Heart left ventricle (tissue), 16 donors: ENCODE measurements around the gene CFI. TPM values are rescaled to one million over a fixed set of nuclear protein-coding genes. Genes with fewer than 3 reads are reported as not detected.

ENCODE experiments used
- ATAC-seq, 4 donors: fragments of 200-7000 bp; cut with Tn5 transposase; one replicate each; pipeline ENCODE4 v1.9.1; 2020 to 2022; ENCODE audit warnings: moderate library complexity in 4 of 4, mild to moderate bottlenecking in 3 of 4, moderate number of reproducible peaks in 1 of 4
- DNase-seq, 5 donors: peaks; one replicate each; pipeline ENCODE4 v3.0.0-alpha.2; 2020
- H3K27ac ChIP-seq, 12 donors: fragments of 200-600 bp; sonication (generic) in 4 of 12; one replicate each; pipeline versions ENCODE4 v1.5.0 to v1.8.0; 2016 to 2022; ENCODE audit warnings: mild to moderate bottlenecking in 2 of 12
- H3K27me3 ChIP-seq, 9 donors: fragments of 200-600 bp; sonication (generic) in 2 of 9; one replicate each; pipeline versions ENCODE4 v1.5.1 to v1.8.0; 2016 to 2022; ENCODE audit warnings: mild to moderate bottlenecking in 3 of 9
- H3K36me3 ChIP-seq, 9 donors: fragments of 200-600 bp; sonication (generic) in 2 of 9; one replicate each; pipeline versions ENCODE4 v1.5.0 to v1.8.0; 2018 to 2022; ENCODE audit warnings: mild to moderate bottlenecking in 2 of 9
- H3K4me1 ChIP-seq, 12 donors: fragments of 200-600 bp; sonication (generic) in 4 of 12; one replicate each; pipeline versions ENCODE4 v1.5.0 to v1.8.0; 2016 to 2022; ENCODE audit warnings: mild to moderate bottlenecking in 3 of 12
- H3K4me3 ChIP-seq, 12 donors: fragments of 200-600 bp; sonication (generic) in 4 of 12; one replicate each; pipeline versions ENCODE4 v1.5.0 to v1.8.0; 2017 to 2022; ENCODE audit warnings: mild to moderate bottlenecking in 9 of 12, moderate library complexity in 4 of 12
- H3K9me3 ChIP-seq, 12 donors: fragments of 200-600 bp; sonication (generic) in 4 of 12; one replicate each; pipeline versions ENCODE4 v1.5.0 to v1.8.0; 2016 to 2022; ENCODE audit warnings: mild to moderate bottlenecking in 1 of 12
- POLR2A ChIP-seq, 2 donors: fragments of 450-650 bp; IDR thresholded peaks; one replicate each; pipeline ENCODE4 v1.6.1; 2017; ENCODE audit warnings: antibody characterized with exemption in 2 of 2, mild to moderate bottlenecking in 2 of 2, moderate library complexity in 2 of 2
- WGBS, 4 donors: extraction: QIAGEN DNeasy Blood & Tissue Kit in 2 of 4; methylation state at CpG; one replicate each; pipeline versions ENCODE4 v1.1.5 to v1.1.7; 2013 to 2018; 5-methylcytosine and 5-hydroxymethylcytosine counted together
- intact Hi-C, 10 donors: fragments of 100-400 bp; cut with DNase I; formaldehyde crosslinking; loops; one replicate each; pipeline versions ENCODE4 v1.11.1 to v1.14.2; 2022
- polyA plus RNA-seq, 2 donors: library from polyadenylated mRNA; stranded (reverse); fragments of 200-250 nt; gene quantifications; one replicate each; pipeline ENCODE4 v1.2.3, GENCODE V29; 2013
- total RNA-seq, 9 donors: library from RNA; depleted of rRNA in 2 of 9; stranded (reverse); fragments of >200 nt in 2 of 9; fragmentation: NEBNext Ultra II Directional in 3 of 9; extraction: Animal tissue kit (Norgen Biotek cat#: 25700) in 3 of 9; gene quantifications; one replicate each; pipeline versions ENCODE4 v1.1.0 to v1.2.4, GENCODE V29; 2016 to 2023
- TF ChIP-seq, protein P1 (sequence below), 12 donors: fragments of 200-600 bp; sonication (generic) in 4 of 12; IDR thresholded peaks; one replicate each; pipeline versions ENCODE4 v1.5.0 to v1.8.0; 2018 to 2022; ENCODE audit warnings: antibody characterized with exemption in 12 of 12, mild to moderate bottlenecking in 5 of 12
- donor health status: ischemic (EF 13 %, LVEDD 7.1; RV severe dilation, severe dysfunction).
- donor health status: healthy with polysubstance abuse.
- donor health status: DM: no; HTN: yes; CAD: no.
- donor health status: DM: no; HTN: no; CAD: no.
- donor health status: ischemic (EF 25% LVEDD 6.9; RV normal size, moderate dysfunction).
- donor health status: ischemic (EF 25% LVEDD 5.7; RV mildly dilated, moderate dysfunction).
- donor health status: healthy.
- donor health status: DM: yes; HTN: yes; CAD: no.
- donor health status: ischemic (EF 35%, LVEDD 5.7; RV mildly dilated, moderate dysfunction).
- donor health status: nonischemic (EF 11% LVEDD 7.7; RV severe dilation, severe dysfunction).
- donor health status: DM: yes; HTN: yes; CAD: no.
- donor health status: PGD.
- donor health status: ischemic (EF 29% LVEDD 5.4; RV normal size, mild dysfunction).
- donor health status: nonischemic (EF 23%, LVEDD 6.1; RV moderate dilation, normal function).

Gene CFI
- total and polyA plus RNA-seq, 11 donors: 6.2 to 52.0 (median 9.0) TPM

GRCh38 chr4:109811707-109812106 lies 9.9 kb upstream of the CFI start:
- H3K4me3 ChIP-seq: no peak overlapping the region
- no peaks in the 10 kb centered on the region for H3K36me3 ChIP-seq
- peaks cover 0 to 16% (median 11%) of the 10 kb centered on the region in 12 donors for H3K4me1 ChIP-seq
- no peak for ATAC-seq
- H3K27me3 ChIP-seq: no peaks in the 10 kb centered on the region
- intact Hi-C loops: loop anchor here in 5 of 10 donors (10.0 kb wide), 4 partner anchors 107 to 277 kb away; partner anchors contain the start of genes CASP6 (in 2 of the 5) and MCUB (in 1 of the 5)
- no peak overlapping the region for H3K27ac ChIP-seq
- 56 to 68% (median 64%) methylated on average over 3 of the region's 3 CpGs for WGBS, 4 donors
- DNase-seq: no peak
- TF ChIP-seq POLR2A (IDR thresholded peaks at IDR 0.05): no peak
- TF ChIP-seq, protein P1, sequence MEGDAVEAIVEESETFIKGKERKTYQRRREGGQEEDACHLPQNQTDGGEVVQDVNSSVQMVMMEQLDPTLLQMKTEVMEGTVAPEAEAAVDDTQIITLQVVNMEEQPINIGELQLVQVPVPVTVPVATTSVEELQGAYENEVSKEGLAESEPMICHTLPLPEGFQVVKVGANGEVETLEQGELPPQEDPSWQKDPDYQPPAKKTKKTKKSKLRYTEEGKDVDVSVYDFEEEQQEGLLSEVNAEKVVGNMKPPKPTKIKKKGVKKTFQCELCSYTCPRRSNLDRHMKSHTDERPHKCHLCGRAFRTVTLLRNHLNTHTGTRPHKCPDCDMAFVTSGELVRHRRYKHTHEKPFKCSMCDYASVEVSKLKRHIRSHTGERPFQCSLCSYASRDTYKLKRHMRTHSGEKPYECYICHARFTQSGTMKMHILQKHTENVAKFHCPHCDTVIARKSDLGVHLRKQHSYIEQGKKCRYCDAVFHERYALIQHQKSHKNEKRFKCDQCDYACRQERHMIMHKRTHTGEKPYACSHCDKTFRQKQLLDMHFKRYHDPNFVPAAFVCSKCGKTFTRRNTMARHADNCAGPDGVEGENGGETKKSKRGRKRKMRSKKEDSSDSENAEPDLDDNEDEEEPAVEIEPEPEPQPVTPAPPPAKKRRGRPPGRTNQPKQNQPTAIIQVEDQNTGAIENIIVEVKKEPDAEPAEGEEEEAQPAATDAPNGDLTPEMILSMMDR (IDR thresholded peaks at IDR 0.05): no peak
- no peaks in the 10 kb centered on the region for H3K9me3 ChIP-seq

- intact Hi-C loops: loop anchor here in 5 of 10 donors (10.0 kb wide), 4 partner anchors 106 to 276 kb away; partner anchors contain the start of genes CASP6 (in 2 of the 5) and MCUB (in 1 of the 5)
- DNase-seq (no peak), ATAC-seq (no peak)
- 71 to 79% (median 75%) methylated on average over 11 of the region's 11 CpGs for WGBS, 4 donors
- TF ChIP-seq, protein P1 (IDR thresholded peaks at IDR 0.05): no peak
- no peak for TF ChIP-seq POLR2A (IDR thresholded peaks at IDR 0.05)
- H3K27ac ChIP-seq: no peak overlapping the region
- peaks cover 0 to 7% (median 5%) of the 10 kb centered on the region in 12 donors for H3K4me1 ChIP-seq
- H3K4me3 ChIP-seq: no peak overlapping the region
- no peaks in the 10 kb centered on the region for H3K9me3 ChIP-seq
- no peaks in the 10 kb centered on the region for H3K36me3 ChIP-seq
- no peaks in the 10 kb centered on the region for H3K27me3 ChIP-seq
These were observed 9.0 kb upstream of the CFI start for GRCh38 chr4:109810552-109811387.

DNA sequence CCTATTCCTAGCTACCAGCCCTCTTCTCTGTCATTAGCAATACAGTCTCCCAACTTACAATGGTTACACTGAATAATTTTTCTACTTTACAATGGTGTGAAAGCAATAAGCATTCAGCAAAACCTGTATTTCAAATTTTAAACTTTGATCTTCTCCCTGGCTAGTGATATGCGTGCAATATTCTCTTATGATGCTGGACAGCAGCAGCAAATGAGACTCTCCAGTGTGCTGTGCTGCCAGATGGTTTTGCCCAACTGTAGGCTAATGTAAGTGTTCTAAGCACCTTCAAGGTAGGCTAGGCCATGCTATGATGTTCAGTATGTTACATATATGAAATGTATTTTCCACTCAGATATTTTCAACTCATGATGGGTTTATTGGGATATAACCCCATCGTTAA lies 7.9 kb upstream of the CFI start:
- intact Hi-C loops: loop anchor here in 5 of 10 donors (5.0 to 10.0 kb wide), 6 partner anchors 75 to 387 kb away; partner anchors contain the start of genes CASP6 (in 2 of the 5), MCUB (in 1 of the 5) and PLA2G12A (in 1 of the 5)

More for the DNA sequence above, 7.9 kb upstream of the CFI start:
- Histone ChIP-seq H3K36me3 (no peaks in the 10 kb centered on the region), H3K4me1 (peaks cover 0 to 5% (median 3%) of the 10 kb centered on the region in 12 donors), H3K27ac (no peak overlapping the region), H3K4me3 (no peak overlapping the region), H3K9me3 (no peaks in the 10 kb centered on the region), H3K27me3 (no peaks in the 10 kb centered on the region)
- ATAC-seq (no peak), DNase-seq (no peak)
- TF ChIP-seq, protein P1 (IDR thresholded peaks at IDR 0.05): no peak
- no peak for TF ChIP-seq POLR2A (IDR thresholded peaks at IDR 0.05)
- WGBS, 4 donors: 91 to 95% (median 93%) methylated on average over 2 of the region's 2 CpGs
